ENCODE results near the gene ROBO1. TPM values are rescaled to one million over a fixed set of nuclear protein-coding genes. Genes with fewer than 3 reads are reported as not detected.

ROBO1 gene
- total and polyA plus RNA-seq, 2 donors from 2014 or later = 2.1 to 22.1 TPM

- Histone ChIP-seq H3K36me3 (ENCODE audit: control insufficient read depth in 2 of 3, insufficient read depth in 3 of 3, low read length in 3 of 3) (no peaks in the 10 kb centered on the region), H3K9ac (ENCODE audit: low read length in 3 of 3) (no peak overlapping the region), H3K27me3 (ENCODE audit: control insufficient read depth, insufficient read depth, low read length) (no peaks in the 10 kb centered on the region), H3K27ac (ENCODE audit: low read depth in 2 of 2, low read length in 2 of 2) (no peak overlapping the region), H3K9me3 (ENCODE audit: control insufficient read depth in 2 of 3, insufficient read depth in 1 of 3, low read length in 3 of 3) (no peaks in the 10 kb centered on the region), H3K4me1 (ENCODE audit: control insufficient read depth in 2 of 3, insufficient read depth in 2 of 3, low read depth in 1 of 3, low read length in 3 of 3) (no peaks in the 10 kb centered on the region), H3K4me3 (ENCODE audit: low read length in 3 of 3) (no peak overlapping the region)
- intact Hi-C loops (cut with DNase I) = no loop called here
- TF ChIP-seq, protein P1, sequence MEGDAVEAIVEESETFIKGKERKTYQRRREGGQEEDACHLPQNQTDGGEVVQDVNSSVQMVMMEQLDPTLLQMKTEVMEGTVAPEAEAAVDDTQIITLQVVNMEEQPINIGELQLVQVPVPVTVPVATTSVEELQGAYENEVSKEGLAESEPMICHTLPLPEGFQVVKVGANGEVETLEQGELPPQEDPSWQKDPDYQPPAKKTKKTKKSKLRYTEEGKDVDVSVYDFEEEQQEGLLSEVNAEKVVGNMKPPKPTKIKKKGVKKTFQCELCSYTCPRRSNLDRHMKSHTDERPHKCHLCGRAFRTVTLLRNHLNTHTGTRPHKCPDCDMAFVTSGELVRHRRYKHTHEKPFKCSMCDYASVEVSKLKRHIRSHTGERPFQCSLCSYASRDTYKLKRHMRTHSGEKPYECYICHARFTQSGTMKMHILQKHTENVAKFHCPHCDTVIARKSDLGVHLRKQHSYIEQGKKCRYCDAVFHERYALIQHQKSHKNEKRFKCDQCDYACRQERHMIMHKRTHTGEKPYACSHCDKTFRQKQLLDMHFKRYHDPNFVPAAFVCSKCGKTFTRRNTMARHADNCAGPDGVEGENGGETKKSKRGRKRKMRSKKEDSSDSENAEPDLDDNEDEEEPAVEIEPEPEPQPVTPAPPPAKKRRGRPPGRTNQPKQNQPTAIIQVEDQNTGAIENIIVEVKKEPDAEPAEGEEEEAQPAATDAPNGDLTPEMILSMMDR (IDR thresholded peaks at IDR 0.05; ENCODE audit: borderline replicate concordance, extremely low read depth, insufficient read depth) = no peak
- DNase-seq (no peak), FAIRE-seq (no peak)
These were observed 827.2 kb downstream of the ROBO1 start for GRCh38 chr3:78940626-78941025.

- H3K9me3 ChIP-seq (ENCODE audit: control insufficient read depth in 2 of 3, insufficient read depth in 1 of 3, low read length in 3 of 3) = no peaks in the 10 kb centered on the region
- FAIRE-seq = no peak
These were observed 827.7 kb downstream of the ROBO1 start for GRCh38 chr3:78940128-78940527.

DNA sequence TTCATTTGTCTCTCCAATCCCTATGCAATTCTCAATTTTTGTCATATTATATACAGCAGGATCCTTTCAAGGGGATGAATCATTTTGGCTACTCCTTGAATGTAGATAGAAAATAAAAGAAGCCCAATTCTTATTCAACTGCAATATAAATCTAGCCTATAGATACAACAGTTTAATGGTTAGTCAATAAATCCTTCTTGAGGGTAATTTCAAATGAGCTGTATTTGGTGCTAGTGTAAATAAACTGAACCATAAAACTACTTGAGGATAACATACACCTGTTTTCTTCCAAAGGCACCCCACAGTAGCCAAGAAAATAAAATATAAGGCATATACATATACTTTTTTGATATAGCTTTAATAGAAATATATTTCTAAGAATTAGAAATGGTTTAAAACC is 830.3 kb downstream of the ROBO1 start:
- H3K4me1 ChIP-seq (ENCODE audit: control insufficient read depth in 2 of 3, insufficient read depth in 2 of 3, low read depth in 1 of 3, low read length in 3 of 3) = no peaks in the 10 kb centered on the region
- intact Hi-C loops (cut with DNase I) = no loop called here
- no peaks in the 10 kb centered on the region for H3K9me3 ChIP-seq (ENCODE audit: control insufficient read depth in 2 of 3, insufficient read depth in 1 of 3, low read length in 3 of 3)
- peak in 2 of 5 donors; percentile 72 to 76 for DNase-seq
- no peaks in the 10 kb centered on the region for H3K27me3 ChIP-seq (ENCODE audit: control insufficient read depth, insufficient read depth, low read length)
- no peak overlapping the region for H3K9ac ChIP-seq (ENCODE audit: low read length in 3 of 3)
- no peak for FAIRE-seq
- H3K36me3 ChIP-seq (ENCODE audit: control insufficient read depth in 2 of 3, insufficient read depth in 3 of 3, low read length in 3 of 3) = no peaks in the 10 kb centered on the region
- TF ChIP-seq, protein P1 (IDR thresholded peaks at IDR 0.05; ENCODE audit: borderline replicate concordance, extremely low read depth, insufficient read depth) = no peak
- no peak overlapping the region for H3K27ac ChIP-seq (ENCODE audit: low read depth in 2 of 2, low read length in 2 of 2)
- H3K4me3 ChIP-seq (ENCODE audit: low read length in 3 of 3) = no peak overlapping the region

More at GRCh38 chr3:78940128-78940527, 827.7 kb downstream of the ROBO1 start:
- TF ChIP-seq, protein P1 (IDR thresholded peaks at IDR 0.05; ENCODE audit: borderline replicate concordance, extremely low read depth, insufficient read depth) = no peak
- no peak overlapping the region for H3K27ac ChIP-seq (ENCODE audit: low read depth in 2 of 2, low read length in 2 of 2)
- H3K9ac ChIP-seq (ENCODE audit: low read length in 3 of 3) = no peak overlapping the region
- no peaks in the 10 kb centered on the region for H3K36me3 ChIP-seq (ENCODE audit: control insufficient read depth in 2 of 3, insufficient read depth in 3 of 3, low read length in 3 of 3)
- no peaks in the 10 kb centered on the region for H3K4me1 ChIP-seq (ENCODE audit: control insufficient read depth in 2 of 3, insufficient read depth in 2 of 3, low read depth in 1 of 3, low read length in 3 of 3)
- no peaks in the 10 kb centered on the region for H3K27me3 ChIP-seq (ENCODE audit: control insufficient read depth, insufficient read depth, low read length)
- DNase-seq = no peak
- intact Hi-C loops (cut with DNase I) = no loop called here
- no peak overlapping the region for H3K4me3 ChIP-seq (ENCODE audit: low read length in 3 of 3)

GRCh38 chr3:78927759-78928158 is 840.0 kb downstream of the ROBO1 start:
- H3K27ac ChIP-seq (ENCODE audit: low read depth in 2 of 2, low read length in 2 of 2) = no peak overlapping the region
- H3K4me3 ChIP-seq (ENCODE audit: low read length in 3 of 3) = no peak overlapping the region
- no peaks in the 10 kb centered on the region for H3K9me3 ChIP-seq (ENCODE audit: control insufficient read depth in 2 of 3, insufficient read depth in 1 of 3, low read length in 3 of 3)
- intact Hi-C loops (cut with DNase I) = no loop called here
- no peaks in the 10 kb centered on the region for H3K36me3 ChIP-seq (ENCODE audit: control insufficient read depth in 2 of 3, insufficient read depth in 3 of 3, low read length in 3 of 3)
- H3K27me3 ChIP-seq (ENCODE audit: control insufficient read depth, insufficient read depth, low read length) = no peaks in the 10 kb centered on the region
- TF ChIP-seq, protein P1 (IDR thresholded peaks at IDR 0.05; ENCODE audit: borderline replicate concordance, extremely low read depth, insufficient read depth) = no peak
- no peak overlapping the region for H3K9ac ChIP-seq (ENCODE audit: low read length in 3 of 3)
- FAIRE-seq = no peak
- no peaks in the 10 kb centered on the region for H3K4me1 ChIP-seq (ENCODE audit: control insufficient read depth in 2 of 3, insufficient read depth in 2 of 3, low read depth in 1 of 3, low read length in 3 of 3)
- DNase-seq = no peak

Data from kidney (tissue), 14 donors.